HEK293 (cell line): ENCODE measurements around the gene DSCAM.

Experiments used
- CTCF ChIP-seq: fragments of 450-650 bp; formaldehyde crosslinking; IDR thresholded peaks from 2 replicates; pipeline ENCODE4 v1.5.1; 2016; ENCODE audit warnings: missing biosample characterization, missing genetic modification characterization
- FEZF1 ChIP-seq: fragments of 450-650 bp; formaldehyde crosslinking; IDR thresholded peaks from 2 replicates; pipeline ENCODE4 v1.5.1; 2016; ENCODE audit warnings: missing biosample characterization, missing genetic modification characterization
- KLF9 ChIP-seq: fragments of 450-650 bp; formaldehyde crosslinking; IDR thresholded peaks from 2 replicates; pipeline ENCODE4 v1.5.1; 2016; ENCODE audit warnings: missing biosample characterization, missing genetic modification characterization, low read depth
- REST ChIP-seq: fragments of 450-650 bp; formaldehyde crosslinking; IDR thresholded peaks from 2 replicates; pipeline ENCODE4 v1.5.1; 2016; ENCODE audit warnings: missing biosample characterization, missing genetic modification characterization
- YY1 ChIP-seq: fragments of 450-650 bp; formaldehyde crosslinking; IDR thresholded peaks from 2 replicates; pipeline ENCODE4 v1.5.1; 2018; ENCODE audit warnings: missing biosample characterization, missing genetic modification characterization
- ZBTB1 ChIP-seq: fragments of 450-650 bp; formaldehyde crosslinking; IDR thresholded peaks from 2 replicates; pipeline ENCODE4 v1.5.1; 2016; ENCODE audit warnings: missing biosample characterization, missing genetic modification characterization
- ZBTB20 ChIP-seq: fragments of 450-650 bp; formaldehyde crosslinking; IDR thresholded peaks from 2 replicates; pipeline ENCODE4 v1.5.1; 2016; ENCODE audit warnings: missing biosample characterization, missing genetic modification characterization
- ZNF280D ChIP-seq: fragments of 450-650 bp; formaldehyde crosslinking; IDR thresholded peaks from 2 replicates; pipeline ENCODE4 v1.5.1; 2016; ENCODE audit warnings: missing biosample characterization, missing genetic modification characterization
- ZNF354C ChIP-seq: fragments of 450-650 bp; formaldehyde crosslinking; IDR thresholded peaks from 2 replicates; pipeline ENCODE4 v1.5.1; 2016; ENCODE audit warnings: missing biosample characterization, missing genetic modification characterization, low read depth, borderline replicate concordance
- TF ChIP-seq, protein P1 (sequence below): fragments of 450-650 bp; formaldehyde crosslinking; IDR thresholded peaks from 2 replicates; pipeline ENCODE4 v1.5.1; 2016; ENCODE audit warnings: missing biosample characterization, missing genetic modification characterization

DNA sequence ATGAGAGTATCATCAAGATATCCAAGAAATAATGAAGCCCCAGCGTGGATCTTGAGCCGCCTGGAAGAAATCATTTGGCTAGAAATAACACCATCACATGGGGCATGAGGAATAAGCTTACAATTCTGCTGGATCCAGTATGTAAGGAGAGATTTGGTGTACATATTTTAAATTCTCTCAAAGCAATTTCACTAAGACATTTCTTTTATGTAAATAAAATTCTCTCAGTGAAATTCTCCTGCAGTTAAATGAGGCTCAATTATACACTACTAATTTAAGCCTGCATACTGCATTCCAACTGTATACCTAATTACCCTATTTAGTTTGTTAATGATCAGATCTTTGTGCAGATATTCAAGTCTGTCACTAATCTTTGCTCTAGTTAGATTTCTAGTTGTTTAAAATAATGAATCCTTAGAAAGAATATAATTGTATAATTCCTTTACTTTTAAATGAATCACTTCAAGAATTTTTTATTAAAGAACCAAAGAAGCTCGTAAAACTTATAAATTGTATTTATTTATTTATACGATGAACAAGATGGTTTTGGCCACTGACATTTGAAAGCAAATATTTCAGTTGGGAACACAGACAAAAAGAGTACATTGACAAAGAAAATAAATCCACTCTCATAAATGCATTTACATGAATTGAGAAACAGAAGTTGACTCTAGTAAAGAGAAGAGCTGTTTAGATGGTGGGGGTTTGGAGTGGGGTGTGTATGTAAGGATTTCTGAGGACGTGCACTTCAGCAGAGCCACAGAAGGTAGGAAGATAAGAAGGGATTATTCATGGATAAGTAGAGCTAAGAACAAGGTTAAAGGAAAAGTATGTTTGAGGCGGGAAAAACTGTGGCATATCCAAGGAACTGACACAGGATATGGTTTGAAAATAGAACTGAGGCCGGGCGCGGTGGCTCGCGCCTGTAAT is 466.8 kb downstream of the DSCAM start:
- TF ChIP-seq CTCF (tag by site-specific recombination) = no peak
- TF ChIP-seq ZBTB1 = no peak
- TF ChIP-seq KLF9 (tag by site-specific recombination) = no peak
- TF ChIP-seq ZBTB20 (tag by site-specific recombination) = no peak
- TF ChIP-seq ZNF354C (tag by site-specific recombination) = no peak
- TF ChIP-seq ZNF280D (tag by site-specific recombination) = no peak
- TF ChIP-seq REST (tag by site-specific recombination) = no peak
- TF ChIP-seq YY1 (tag by site-specific recombination) = no peak
- TF ChIP-seq, protein P1, sequence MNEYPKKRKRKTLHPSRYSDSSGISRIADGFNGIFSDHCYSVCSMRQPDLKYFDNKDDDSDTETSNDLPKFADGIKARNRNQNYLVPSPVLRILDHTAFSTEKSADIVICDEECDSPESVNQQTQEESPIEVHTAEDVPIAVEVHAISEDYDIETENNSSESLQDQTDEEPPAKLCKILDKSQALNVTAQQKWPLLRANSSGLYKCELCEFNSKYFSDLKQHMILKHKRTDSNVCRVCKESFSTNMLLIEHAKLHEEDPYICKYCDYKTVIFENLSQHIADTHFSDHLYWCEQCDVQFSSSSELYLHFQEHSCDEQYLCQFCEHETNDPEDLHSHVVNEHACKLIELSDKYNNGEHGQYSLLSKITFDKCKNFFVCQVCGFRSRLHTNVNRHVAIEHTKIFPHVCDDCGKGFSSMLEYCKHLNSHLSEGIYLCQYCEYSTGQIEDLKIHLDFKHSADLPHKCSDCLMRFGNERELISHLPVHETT (tag by site-specific recombination) = no peak
- no peak for TF ChIP-seq FEZF1 (tag by site-specific recombination)
